Measurements from ENCODE around the gene EBF4. TPM values are rescaled to one million over a fixed set of nuclear protein-coding genes. Genes with fewer than 3 reads are reported as not detected.
"Not testable (repeated sequence)": the region's sequence is repeated elsewhere in the genome, so short reads cannot be mapped to it uniquely, and the experiment has no call there.

EBF4 gene
- total RNA-seq, 1 donor from 2014 or later = 3.4 TPM

GRCh38 chr20:2797136-2797983 is 104.8 kb downstream of the EBF4 start:
- no peak for DNase-seq

- no peak for DNase-seq
These were observed 105.7 kb downstream of the EBF4 start for GRCh38 chr20:2798095-2798805.

- peak; percentile 12 for DNase-seq
These were observed 106.2 kb downstream of the EBF4 start for GRCh38 chr20:2798814-2799213.

GRCh38 chr20:2799271-2799670 is 106.7 kb downstream of the EBF4 start:
- DNase-seq = no peak

- peak; percentile 45 for DNase-seq
These were observed 107.3 kb downstream of the EBF4 start for GRCh38 chr20:2799688-2800520.

- DNase-seq = peak; percentile 67
These were observed 108.1 kb downstream of the EBF4 start, which contains the start of gene CPXM1 for GRCh38 chr20:2800521-2801285. CPXM1 (minus strand) TSS chr20:2800627; CDS start chr20:2800572, 55 bp downstream.

- no peak for DNase-seq
These were observed 108.7 kb downstream of the EBF4 start for GRCh38 chr20:2801286-2801728.

- no peak for DNase-seq
These were observed 111.7 kb downstream of the EBF4 start for GRCh38 chr20:2804041-2804828.

GRCh38 chr20:2804852-2805688 is 112.5 kb downstream of the EBF4 start:
- no peak for DNase-seq

GRCh38 chr20:2805689-2806350 is 113.2 kb downstream of the EBF4 start:
- no peak for DNase-seq

GRCh38 chr20:2806351-2806701 is 113.7 kb downstream of the EBF4 start:
- no peak for DNase-seq

- DNase-seq = no peak
These were observed 114.4 kb downstream of the EBF4 start for GRCh38 chr20:2807019-2807418.

GRCh38 chr20:2807929-2808328 is 115.3 kb downstream of the EBF4 start:
- DNase-seq = not testable (repeated sequence)

GRCh38 chr20:2809690-2810089 is 117.1 kb downstream of the EBF4 start:
- no peak for DNase-seq

Small RNAs within 50 kb of the gene (small RNA-seq; reads per million reads assigned to genes)
- not detected for gene SNORA51 (ENCODE audit: low replicate concordance)
- gene SNORD110 (ENCODE audit: low replicate concordance) = not detected
- not detected for gene SNORD56 (ENCODE audit: low replicate concordance)
- not detected for gene SNORD57 (ENCODE audit: low replicate concordance)
- not detected for gene SNORD86 (ENCODE audit: low replicate concordance)

Other genes with a start within 250 kb of the EBF4 start
- gene SNRPB, start 222.0 kb upstream of the EBF4 start, total RNA-seq = 101 TPM
- 21.8 TPM for gene ZNF343, start 183.9 kb upstream of the EBF4 start, total RNA-seq
- not detected for gene TMC2, start 156.2 kb upstream of the EBF4 start, total RNA-seq
- 67.7 TPM for gene NOP56, start 40.1 kb upstream of the EBF4 start, total RNA-seq
- gene IDH3B, start 28.6 kb upstream of the EBF4 start, total RNA-seq = 157 TPM
- gene CPXM1, start 107.8 kb downstream of the EBF4 start, total RNA-seq = 32.1 TPM
- not detected for gene C20orf141, start 122.2 kb downstream of the EBF4 start, total RNA-seq
- not detected for gene TMEM239, start 123.6 kb downstream of the EBF4 start, total RNA-seq
- 28.5 TPM for gene PCED1A, start 147.9 kb downstream of the EBF4 start, total RNA-seq
- 33.0 TPM for gene VPS16, start 148.0 kb downstream of the EBF4 start, total RNA-seq
- 88.3 TPM for gene PTPRA, start 180.7 kb downstream of the EBF4 start, total RNA-seq

Data from tongue (tissue), 3 donors.